Measurements from ENCODE around the gene CFAP61.

Gene CFAP61

DNA sequence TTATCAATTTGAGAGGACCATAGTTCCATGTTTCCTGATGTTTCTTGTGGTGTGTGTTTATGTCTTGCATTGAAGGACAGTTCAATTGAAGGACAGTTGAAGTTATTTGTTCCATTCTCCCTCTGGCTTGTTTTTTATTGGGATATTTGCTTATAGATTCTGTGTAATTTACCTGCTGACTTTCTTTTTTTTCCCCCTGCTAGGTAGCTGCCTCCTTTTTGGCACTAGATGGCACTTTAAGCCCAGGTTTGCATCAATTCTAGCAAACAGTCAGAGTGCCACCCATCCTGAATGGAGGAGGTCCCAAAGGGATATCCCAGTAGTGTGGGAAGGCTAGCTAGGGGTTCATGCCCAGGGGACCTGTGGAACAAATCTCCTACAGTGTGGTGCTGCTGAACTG, 78.1 kb downstream of the CFAP61 start:
- Histone ChIP-seq H3K36me3 (ENCODE audit: low read length) (no peaks in the 10 kb centered on the region), H3K9me2 (replicated peaks; ENCODE audit: insufficient read depth, low read length) (no peaks in the 10 kb centered on the region), H4K20me1 (ENCODE audit: low read depth, low read length) (no peaks in the 10 kb centered on the region), H3K27ac (ENCODE audit: low read depth, low read length) (no peak overlapping the region), H3K4me2 (ENCODE audit: low read depth, low read length, poor library complexity, severe bottlenecking) (no peak overlapping the region), H3K4me3 (ENCODE audit: insufficient read depth, low read length, poor library complexity, severe bottlenecking) (no peak overlapping the region), H3F3A (ENCODE audit: insufficient read depth) (no peaks in the 10 kb centered on the region), H2AFZ (ENCODE audit: low read depth, low read length, severe bottlenecking) (no peak overlapping the region), H3K27me3 (ENCODE audit: low read length) (no peaks in the 10 kb centered on the region), H3K9me3 (ENCODE audit: insufficient read depth, low read length) (no peaks in the 10 kb centered on the region), H3K9ac (ENCODE audit: low read length) (no peak overlapping the region), H3K79me2 (ENCODE audit: insufficient read depth, low read length) (no peaks in the 10 kb centered on the region)
- TF ChIP-seq, protein P1, sequence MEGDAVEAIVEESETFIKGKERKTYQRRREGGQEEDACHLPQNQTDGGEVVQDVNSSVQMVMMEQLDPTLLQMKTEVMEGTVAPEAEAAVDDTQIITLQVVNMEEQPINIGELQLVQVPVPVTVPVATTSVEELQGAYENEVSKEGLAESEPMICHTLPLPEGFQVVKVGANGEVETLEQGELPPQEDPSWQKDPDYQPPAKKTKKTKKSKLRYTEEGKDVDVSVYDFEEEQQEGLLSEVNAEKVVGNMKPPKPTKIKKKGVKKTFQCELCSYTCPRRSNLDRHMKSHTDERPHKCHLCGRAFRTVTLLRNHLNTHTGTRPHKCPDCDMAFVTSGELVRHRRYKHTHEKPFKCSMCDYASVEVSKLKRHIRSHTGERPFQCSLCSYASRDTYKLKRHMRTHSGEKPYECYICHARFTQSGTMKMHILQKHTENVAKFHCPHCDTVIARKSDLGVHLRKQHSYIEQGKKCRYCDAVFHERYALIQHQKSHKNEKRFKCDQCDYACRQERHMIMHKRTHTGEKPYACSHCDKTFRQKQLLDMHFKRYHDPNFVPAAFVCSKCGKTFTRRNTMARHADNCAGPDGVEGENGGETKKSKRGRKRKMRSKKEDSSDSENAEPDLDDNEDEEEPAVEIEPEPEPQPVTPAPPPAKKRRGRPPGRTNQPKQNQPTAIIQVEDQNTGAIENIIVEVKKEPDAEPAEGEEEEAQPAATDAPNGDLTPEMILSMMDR (IDR thresholded peaks at IDR 0.05; ENCODE audit: insufficient read depth, low read length, poor library complexity, severe bottlenecking), result no peak
- no peak for TF ChIP-seq EZH2phosphoT487 (conservative IDR thresholded peaks at IDR 0.05; ENCODE audit: low read length)

DNA sequence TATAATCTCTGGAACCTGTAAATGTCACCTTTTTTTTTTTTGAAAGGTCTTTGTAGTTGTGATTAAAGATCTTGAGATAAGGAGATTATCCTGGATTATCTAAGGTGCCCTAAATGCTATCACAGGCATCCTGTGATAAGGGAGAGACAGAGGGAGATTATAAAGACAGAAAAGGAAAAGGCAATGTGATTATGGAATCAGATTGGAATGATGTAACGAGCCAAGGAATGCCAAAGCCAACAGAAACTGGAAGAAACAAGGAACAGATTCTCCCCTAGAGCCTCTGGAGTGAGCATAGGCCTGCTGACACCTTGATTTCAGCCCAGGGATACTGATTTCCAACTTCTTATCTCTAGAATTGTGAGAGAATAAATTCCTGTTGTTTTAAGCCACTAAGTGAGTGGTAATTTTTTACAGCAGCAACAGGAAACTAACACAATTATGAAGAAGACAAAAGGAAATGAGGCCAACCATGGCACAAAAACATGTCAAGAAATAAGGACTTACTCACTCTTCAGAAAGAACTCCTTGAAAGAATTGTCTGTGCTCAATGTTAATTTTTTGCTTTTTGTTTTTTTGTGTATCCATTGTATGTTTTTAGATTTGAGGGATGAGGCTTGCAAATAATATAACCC, 82.7 kb downstream of the CFAP61 start:
- H3K27me3 ChIP-seq (ENCODE audit: low read length), result no peaks in the 10 kb centered on the region
- TF ChIP-seq EZH2phosphoT487 (conservative IDR thresholded peaks at IDR 0.05; ENCODE audit: low read length), result no peak
- TF ChIP-seq, protein P1 (IDR thresholded peaks at IDR 0.05; ENCODE audit: insufficient read depth, low read length, poor library complexity, severe bottlenecking), result no peak
- no peak overlapping the region for H3K9ac ChIP-seq (ENCODE audit: low read length)
- no peak overlapping the region for H3K4me2 ChIP-seq (ENCODE audit: low read depth, low read length, poor library complexity, severe bottlenecking)
- no peaks in the 10 kb centered on the region for H3K9me2 ChIP-seq (replicated peaks; ENCODE audit: insufficient read depth, low read length)
- no peaks in the 10 kb centered on the region for H3K36me3 ChIP-seq (ENCODE audit: low read length)
- H3K27ac ChIP-seq (ENCODE audit: low read depth, low read length), result no peak overlapping the region
- H4K20me1 ChIP-seq (ENCODE audit: low read depth, low read length), result no peaks in the 10 kb centered on the region
- H3F3A ChIP-seq (ENCODE audit: insufficient read depth), result no peaks in the 10 kb centered on the region
- no peaks in the 10 kb centered on the region for H3K9me3 ChIP-seq (ENCODE audit: insufficient read depth, low read length)
- H3K79me2 ChIP-seq (ENCODE audit: insufficient read depth, low read length), result no peaks in the 10 kb centered on the region
- no peak overlapping the region for H3K4me3 ChIP-seq (ENCODE audit: insufficient read depth, low read length, poor library complexity, severe bottlenecking)
- H2AFZ ChIP-seq (ENCODE audit: low read depth, low read length, severe bottlenecking), result no peak overlapping the region

DNA sequence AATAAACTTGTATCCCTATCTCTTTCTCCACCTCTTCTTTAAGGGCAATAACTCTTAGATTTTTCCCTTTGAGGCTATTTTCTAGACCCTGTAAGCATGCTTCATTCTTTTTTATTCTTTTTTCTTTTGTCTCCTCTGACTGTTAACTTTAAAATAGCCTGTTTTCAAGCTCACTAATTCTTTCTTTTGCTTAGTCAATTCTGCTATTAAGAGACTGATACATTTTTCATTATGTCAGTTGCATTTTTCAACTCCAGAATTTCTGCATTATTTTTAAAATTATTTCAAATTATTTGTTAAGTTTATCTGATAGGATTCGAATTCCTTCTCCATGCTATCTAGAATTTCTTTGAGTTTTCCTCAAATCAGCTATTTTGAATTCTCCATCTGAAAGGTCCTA, 84.0 kb downstream of the CFAP61 start:
- Histone ChIP-seq H4K20me1 (ENCODE audit: low read depth, low read length) (no peaks in the 10 kb centered on the region), H3K27me3 (ENCODE audit: low read length) (no peaks in the 10 kb centered on the region), H3K9me3 (ENCODE audit: insufficient read depth, low read length) (no peaks in the 10 kb centered on the region), H3K79me2 (ENCODE audit: insufficient read depth, low read length) (no peaks in the 10 kb centered on the region), H3K36me3 (ENCODE audit: low read length) (no peaks in the 10 kb centered on the region), H3K9me2 (replicated peaks; ENCODE audit: insufficient read depth, low read length) (no peaks in the 10 kb centered on the region), H3K9ac (ENCODE audit: low read length) (no peak overlapping the region), H3K4me3 (ENCODE audit: insufficient read depth, low read length, poor library complexity, severe bottlenecking) (no peak overlapping the region), H2AFZ (ENCODE audit: low read depth, low read length, severe bottlenecking) (no peak overlapping the region), H3F3A (ENCODE audit: insufficient read depth) (no peaks in the 10 kb centered on the region), H3K27ac (ENCODE audit: low read depth, low read length) (no peak overlapping the region), H3K4me2 (ENCODE audit: low read depth, low read length, poor library complexity, severe bottlenecking) (no peak overlapping the region)
- TF ChIP-seq EZH2phosphoT487 (conservative IDR thresholded peaks at IDR 0.05; ENCODE audit: low read length), result no peak
- TF ChIP-seq, protein P1 (IDR thresholded peaks at IDR 0.05; ENCODE audit: insufficient read depth, low read length, poor library complexity, severe bottlenecking), result no peak
